Sigmoid colon (tissue), 7 donors: ENCODE measurements around the gene MTUS2. TPM values are rescaled to one million over a fixed set of nuclear protein-coding genes. Genes with fewer than 3 reads are reported as not detected.

Experiments
- DNase-seq: peaks from one replicate; pipeline ENCODE4 v3.0.0-alpha.2; 2019
- H3K27ac ChIP-seq, 4 donors: fragments of 200-600 bp; sonication (generic); one replicate each; pipeline ENCODE4 v1.5.1; 2016 to 2019; ENCODE audit warnings: mild to moderate bottlenecking in 1 of 4
- H3K27me3 ChIP-seq, 3 donors: fragments of 200-600 bp; sonication (generic); one replicate each; pipeline ENCODE4 v1.5.1; 2019; ENCODE audit warnings: mild to moderate bottlenecking in 1 of 3
- H3K36me3 ChIP-seq, 4 donors: fragments of 200-600 bp; sonication (generic); one replicate each; pipeline ENCODE4 v1.5.1; 2016 to 2019
- H3K4me1 ChIP-seq, 4 donors: fragments of 200-600 bp; sonication (generic); one replicate each; pipeline ENCODE4 v1.5.1; 2017 to 2019
- H3K4me3 ChIP-seq, 4 donors: fragments of 200-600 bp; sonication (generic); one replicate each; pipeline ENCODE4 v1.5.1; 2017 to 2019; ENCODE audit warnings: mild to moderate bottlenecking in 2 of 4, moderate library complexity in 1 of 4
- H3K9me3 ChIP-seq, 4 donors: fragments of 200-600 bp in 3 of 4; sonication (generic) in 3 of 4; one replicate each; pipeline versions ENCODE4 v1.5.1 to v1.6.1; 2013 to 2019
- CTCF ChIP-seq, 4 experiments: fragments of 450-650 bp in 3 of 4; fragments of 200-600 bp in 1 of 4; IDR thresholded peaks; one replicate each; pipeline ENCODE4 v1.5.1; 2016 to 2019; ENCODE audit warnings: antibody characterized with exemption in 4 of 4, mild to moderate bottlenecking in 3 of 4, moderate library complexity in 2 of 4
- EP300 ChIP-seq, 4 donors: sonication (generic); formaldehyde crosslinking; IDR thresholded peaks; one replicate each; pipeline ENCODE4 v1.6.1; 2017; ENCODE audit warnings: antibody characterized with exemption in 4 of 4
- POLR2A ChIP-seq, 2 donors: fragments of 450-650 bp; IDR thresholded peaks; one replicate each; pipeline ENCODE4 v1.6.1; 2016; ENCODE audit warnings: antibody characterized with exemption in 2 of 2, mild to moderate bottlenecking in 2 of 2, moderate library complexity in 2 of 2
- POLR2AphosphoS5 ChIP-seq, 4 donors: sonication (generic); formaldehyde crosslinking; IDR thresholded peaks; one replicate each; pipeline ENCODE4 v1.6.1; 2017; ENCODE audit warnings: antibody characterized with exemption in 4 of 4
- WGBS, 2 donors: extraction: QIAGEN DNeasy Blood & Tissue Kit; methylation state at CpG; one replicate each; pipeline ENCODE4 v1.1.7; 2013; 5-methylcytosine and 5-hydroxymethylcytosine counted together
- intact Hi-C: fragments of 100-400 bp; cut with DNase I; formaldehyde crosslinking; loops from one replicate; pipeline ENCODE4 v1.15.1; 2023
- polyA plus RNA-seq, 3 donors: library from polyadenylated mRNA; stranded (reverse); fragments of 200-250 nt; gene quantifications; one replicate each; pipeline ENCODE4 v1.2.3, GENCODE V29; 2013
- total RNA-seq, 4 donors: library from RNA; depleted of rRNA; stranded (reverse); fragments of >200 nt; gene quantifications; one replicate each; pipeline ENCODE4 v1.1.0, GENCODE V29; 2016
- donor health status: healthy with polysubstance abuse.
- donor health status: Bipolar disorder and iron deficiency.
- donor health status: healthy.

Gene MTUS2
- total RNA-seq (1 to 10 TPM in 2 of 4 donors, under 1 TPM in 2; 0.71 to 2.2 (median 1.3) TPM), polyA plus RNA-seq (under 1 TPM in 2 of 3 donors, not detected in 1; 0.23 to 0.34 TPM)

GRCh38 chr13:28820099-28821051, at the start of gene MTUS2:
TSS of gene MTUS2 (plus strand) at chr13:28820339.
- TF ChIP-seq POLR2AphosphoS5 (IDR thresholded peaks at IDR 0.05) = no peak
- no peak for TF ChIP-seq CTCF (IDR thresholded peaks at IDR 0.05)
- no peak for TF ChIP-seq POLR2A (IDR thresholded peaks at IDR 0.05)
- TF ChIP-seq EP300 (IDR thresholded peaks at IDR 0.05) = no peak
- Histone ChIP-seq H3K27me3 (peaks cover 11 to 33% (median 31%) of the 10 kb centered on the region in 3 donors), H3K27ac (peak within 1 kb of the TSS in 1 of 4 donors; percentile 59), H3K9me3 (peaks cover 0 to 5% (median 0%) of the 10 kb centered on the region in 4 donors), H3K36me3 (no peaks in the 10 kb centered on the region), H3K4me3 (peak within 1 kb of the TSS; percentile 28 to 57 (median 43)), H3K4me1 (peaks cover 0 to 18% (median 16%) of the 10 kb centered on the region in 4 donors)
- 1% methylated on average over 89 of the region's 89 CpGs for WGBS, 2 donors
- intact Hi-C loops = loop anchor here (2.0 to 5.0 kb wide), 2 partner anchors 440 to 542 kb away; no protein-coding TSS in a partner anchor
- no peak for DNase-seq

- no peak overlapping the region for H3K27ac ChIP-seq
- no peak for DNase-seq
- no peaks in the 10 kb centered on the region for H3K4me1 ChIP-seq
- intact Hi-C loops = no loop called here
- H3K36me3 ChIP-seq = no peaks in the 10 kb centered on the region
- H3K27me3 ChIP-seq = no peaks in the 10 kb centered on the region
- peaks cover 0 to 3% (median 0%) of the 10 kb centered on the region in 4 donors for H3K9me3 ChIP-seq
- H3K4me3 ChIP-seq = no peak overlapping the region
- no peak for TF ChIP-seq EP300 (IDR thresholded peaks at IDR 0.05)
- TF ChIP-seq POLR2A (IDR thresholded peaks at IDR 0.05) = no peak
- TF ChIP-seq POLR2AphosphoS5 (IDR thresholded peaks at IDR 0.05) = no peak
- TF ChIP-seq CTCF (IDR thresholded peaks at IDR 0.05) = no peak
- WGBS, 2 donors = 94 to 95% methylated on average over 48 of the region's 48 CpGs
Observed at GRCh38 chr13:28778308-28779215, 41.6 kb upstream of the MTUS2 start.

- Histone ChIP-seq H3K4me3 (no peak overlapping the region), H3K9me3 (no peaks in the 10 kb centered on the region), H3K27me3 (no peaks in the 10 kb centered on the region), H3K27ac (no peak overlapping the region), H3K36me3 (no peaks in the 10 kb centered on the region), H3K4me1 (peaks cover 0 to 14% (median 6%) of the 10 kb centered on the region in 4 donors)
- WGBS, 2 donors = 43 to 54% methylated on average over 2 of the region's 2 CpGs
- no peak for DNase-seq
- no peak for TF ChIP-seq POLR2A (IDR thresholded peaks at IDR 0.05)
- TF ChIP-seq POLR2AphosphoS5 (IDR thresholded peaks at IDR 0.05) = peak in 2 of 4 donors; percentile 29 to 36
- intact Hi-C loops = loop anchor here (10.0 kb wide), 1 partner anchor 138 kb away; the partner anchor contains the start of gene POMP
Observed at GRCh38 chr13:28792992-28793391, 27.1 kb upstream of the MTUS2 start.

- no peak for DNase-seq
- no peaks in the 10 kb centered on the region for H3K36me3 ChIP-seq
- H3K9me3 ChIP-seq = no peaks in the 10 kb centered on the region
- intact Hi-C loops = loop anchor here (10.0 kb wide), 1 partner anchor 140 kb away; the partner anchor contains the start of gene POMP
- H3K4me3 ChIP-seq = no peak overlapping the region
- WGBS, 2 donors = 53 to 81% methylated on average over 6 of the region's 6 CpGs
- no peak for TF ChIP-seq POLR2A (IDR thresholded peaks at IDR 0.05)
- TF ChIP-seq CTCF (IDR thresholded peaks at IDR 0.05) = no peak
- TF ChIP-seq EP300 (IDR thresholded peaks at IDR 0.05) = no peak
- TF ChIP-seq POLR2AphosphoS5 (IDR thresholded peaks at IDR 0.05) = no peak
- no peaks in the 10 kb centered on the region for H3K27me3 ChIP-seq
- no peak overlapping the region for H3K27ac ChIP-seq
- H3K4me1 ChIP-seq = peaks cover 0 to 14% (median 6%) of the 10 kb centered on the region in 4 donors
Observed at GRCh38 chr13:28794396-28794795, 25.7 kb upstream of the MTUS2 start.
